Neural progenitor cell (in vitro differentiated cells): ENCODE measurements around the gene ZBED1.

ENCODE experiments used
- CTCF ChIP-seq: fragments of 200-600 bp; sonication (generic); IDR thresholded peaks from 2 replicates; pipeline ENCODE4 v1.5.1; 2017; ENCODE audit warnings: antibody characterized with exemption, mild to moderate bottlenecking
- EZH2 ChIP-seq: fragments of 200-600 bp; sonication (generic); IDR thresholded peaks from 2 replicates; pipeline ENCODE4 v1.6.1; 2017; ENCODE audit warnings: antibody characterized with exemption, mild to moderate bottlenecking, moderate library complexity
- EZH2phosphoT487 ChIP-seq: fragments of 200-600 bp; sonication (generic); IDR thresholded peaks from 2 replicates; pipeline ENCODE4 v1.6.1; 2017; ENCODE audit warnings: antibody characterized with exemption

GRCh38 chrX:2485789-2486345 is 14.9 kb downstream of the ZBED1 start:
- TF ChIP-seq EZH2phosphoT487 (no peak), CTCF (no peak), EZH2 (no peak)
